Subcutaneous abdominal adipose tissue (tissue), 5 donors: ENCODE measurements around the gene CDC42BPG.
"Not testable (repeated sequence)": the region's sequence is repeated elsewhere in the genome, so short reads cannot be mapped to it uniquely, and the experiment has no call there.

Experiments used
- H3K27ac ChIP-seq: one replicate; pipeline ENCODE4 v1.7.0; 2013; ENCODE audit warnings: low read depth, mild to moderate bottlenecking, inconsistent platforms, low read length, moderate library complexity
- H3K27me3 ChIP-seq, 5 donors: one replicate each; pipeline ENCODE4 v1.7.0; 2013; ENCODE audit warnings: low read length in 5 of 5, inconsistent platforms in 1 of 5; ENCODE audit not compliant: control insufficient read depth in 5 of 5, insufficient read depth in 4 of 5
- H3K36me3 ChIP-seq, 5 donors: one replicate each; pipeline ENCODE4 v1.7.0; 2013; ENCODE audit warnings: low read length in 5 of 5; ENCODE audit not compliant: control insufficient read depth in 5 of 5, insufficient read depth in 5 of 5
- H3K4me1 ChIP-seq, 5 donors: one replicate each; pipeline ENCODE4 v1.7.0; 2013; ENCODE audit warnings: low read length in 5 of 5, mild to moderate bottlenecking in 3 of 5, moderate library complexity in 1 of 5; ENCODE audit not compliant: control insufficient read depth in 5 of 5, insufficient read depth in 5 of 5
- H3K4me3 ChIP-seq, 5 donors: one replicate each; pipeline ENCODE4 v1.7.0; 2013; ENCODE audit warnings: low read length in 5 of 5, low read depth in 1 of 5
- H3K9ac ChIP-seq, 5 donors: one replicate each; pipeline ENCODE4 v1.7.0; 2013; ENCODE audit warnings: low read length in 5 of 5, mild to moderate bottlenecking in 4 of 5, moderate library complexity in 3 of 5
- H3K9me3 ChIP-seq, 5 donors: one replicate each; pipeline ENCODE4 v1.7.0; 2013; ENCODE audit warnings: low read length in 5 of 5; ENCODE audit not compliant: control insufficient read depth in 5 of 5
- donor health status: healthy.
- donor health status: healthy.
- donor health status: healthy.
- donor health status: healthy.
- donor health status: healthy.

Gene CDC42BPG

GRCh38 chr11:64826062-64826461 lies 18.4 kb downstream of the CDC42BPG start:
- Histone ChIP-seq H3K4me3 (no peak overlapping the region), H3K9me3 (no peaks in the 10 kb centered on the region), H3K27ac (no peak overlapping the region), H3K27me3 (no peaks in the 10 kb centered on the region), H3K36me3 (no peaks in the 10 kb centered on the region), H3K9ac (no peak overlapping the region), H3K4me1 (no peaks in the 10 kb centered on the region)

GRCh38 chr11:64823568-64824119 lies 20.8 kb downstream of the CDC42BPG start:
- no peaks in the 10 kb centered on the region for H3K36me3 ChIP-seq
- no peaks in the 10 kb centered on the region for H3K27me3 ChIP-seq
- H3K27ac ChIP-seq = no peak overlapping the region
- no peak overlapping the region for H3K9ac ChIP-seq
- H3K4me3 ChIP-seq = no peak overlapping the region
- no peaks in the 10 kb centered on the region for H3K9me3 ChIP-seq
- H3K4me1 ChIP-seq = no peaks in the 10 kb centered on the region

- no peaks in the 10 kb centered on the region for H3K27me3 ChIP-seq
- H3K27ac ChIP-seq = no peak overlapping the region
- H3K9ac ChIP-seq = no peak overlapping the region
- H3K9me3 ChIP-seq = no peaks in the 10 kb centered on the region
- H3K4me3 ChIP-seq = no peak overlapping the region
- no peaks in the 10 kb centered on the region for H3K4me1 ChIP-seq
- H3K36me3 ChIP-seq = no peaks in the 10 kb centered on the region
Measured at GRCh38 chr11:64817476-64817875, 27.0 kb downstream of the CDC42BPG start.

GRCh38 chr11:64815433-64815832 lies 29.0 kb downstream of the CDC42BPG start:
- not testable (repeated sequence) for H3K36me3 ChIP-seq, H3K4me1 ChIP-seq, H3K9ac ChIP-seq, H3K4me3 ChIP-seq, H3K9me3 ChIP-seq, H3K27ac ChIP-seq, H3K27me3 ChIP-seq

- no peaks in the 10 kb centered on the region for H3K36me3 ChIP-seq
- no peak overlapping the region for H3K4me3 ChIP-seq
- H3K27me3 ChIP-seq = no peaks in the 10 kb centered on the region
- H3K9me3 ChIP-seq = no peaks in the 10 kb centered on the region
- H3K9ac ChIP-seq = no peak overlapping the region
- no peak overlapping the region for H3K27ac ChIP-seq
- H3K4me1 ChIP-seq = peaks cover 0 to 12% (median 9%) of the 10 kb centered on the region in 5 donors
Measured at GRCh38 chr11:64814712-64815187, 29.7 kb downstream of the CDC42BPG start.

- no peaks in the 10 kb centered on the region for H3K9me3 ChIP-seq
- no peaks in the 10 kb centered on the region for H3K36me3 ChIP-seq
- no peak overlapping the region for H3K27ac ChIP-seq
- no peak overlapping the region for H3K9ac ChIP-seq
- H3K4me1 ChIP-seq = peaks cover 1 to 20% (median 15%) of the 10 kb centered on the region in 5 donors
- no peaks in the 10 kb centered on the region for H3K27me3 ChIP-seq
- no peak overlapping the region for H3K4me3 ChIP-seq
Measured at GRCh38 chr11:64813826-64814225, 30.6 kb downstream of the CDC42BPG start.

GRCh38 chr11:64810891-64811272 lies 33.6 kb downstream of the CDC42BPG start:
- H3K27ac ChIP-seq = no peak overlapping the region
- H3K4me3 ChIP-seq = peak overlapping the region; percentile 66 to 83 (median 78)
- peaks cover 0 to 21% (median 12%) of the 10 kb centered on the region in 5 donors for H3K36me3 ChIP-seq
- H3K4me1 ChIP-seq = peaks cover 1 to 20% (median 15%) of the 10 kb centered on the region in 5 donors
- H3K9ac ChIP-seq = peak overlapping the region in 2 of 5 donors; percentile 47 to 73
- H3K27me3 ChIP-seq = no peaks in the 10 kb centered on the region
- no peaks in the 10 kb centered on the region for H3K9me3 ChIP-seq

GRCh38 chr11:64810271-64810890 lies 34.1 kb downstream of the CDC42BPG start, which contains the start of gene MEN1:
Gene MEN1, minus strand, starts transcription at chr11:64810551. Its CDS starts 442 bp downstream, at chr11:64810109.
- Histone ChIP-seq H3K36me3 (peaks cover 0 to 26% (median 17%) of the 10 kb centered on the region in 5 donors), H3K9me3 (no peaks in the 10 kb centered on the region), H3K27ac (peak within 1 kb of the TSS; percentile 37), H3K4me3 (peak within 1 kb of the TSS; percentile 66 to 83 (median 78)), H3K9ac (peak within 1 kb of the TSS in 4 of 5 donors; percentile 76 to 84 (median 80)), H3K27me3 (no peaks in the 10 kb centered on the region), H3K4me1 (peaks cover 1 to 20% (median 15%) of the 10 kb centered on the region in 5 donors)

- no peaks in the 10 kb centered on the region for H3K9me3 ChIP-seq
- H3K9ac ChIP-seq = peak overlapping the region in 4 of 5 donors; percentile 76 to 84 (median 80)
Measured at GRCh38 chr11:64809781-64810241, 34.6 kb downstream of the CDC42BPG start.

GRCh38 chr11:64805481-64805880 lies 39.0 kb downstream of the CDC42BPG start:
- no peaks in the 10 kb centered on the region for H3K27me3 ChIP-seq
- H3K4me3 ChIP-seq = no peak overlapping the region
- no peaks in the 10 kb centered on the region for H3K9me3 ChIP-seq
- H3K27ac ChIP-seq = no peak overlapping the region
- peaks cover 0 to 35% (median 23%) of the 10 kb centered on the region in 5 donors for H3K36me3 ChIP-seq
- H3K4me1 ChIP-seq = peaks cover 4 to 42% (median 37%) of the 10 kb centered on the region in 5 donors
- no peak overlapping the region for H3K9ac ChIP-seq

More at GRCh38 chr11:64809781-64810241, 34.6 kb downstream of the CDC42BPG start:
- peaks cover 0 to 32% (median 21%) of the 10 kb centered on the region in 5 donors for H3K36me3 ChIP-seq
- no peak overlapping the region for H3K27ac ChIP-seq
- no peaks in the 10 kb centered on the region for H3K27me3 ChIP-seq
- peaks cover 1 to 20% (median 15%) of the 10 kb centered on the region in 5 donors for H3K4me1 ChIP-seq
- H3K4me3 ChIP-seq = peak overlapping the region; percentile 44 to 83 (median 78)
